SK-N-SH treated with all-trans-retinoic acid at 6 μM for 48 hours (cell line): Measurements from ENCODE around the gene ARHGAP22.

Experiments
- CREB5 ChIP-seq: fragments of 250-450 bp; sonication (Bioruptor Pico); IDR thresholded peaks from 2 replicates; pipeline ENCODE4 v1.5.1; 2020; ENCODE audit warnings: low read depth, mild to moderate bottlenecking, moderate library complexity
- CSRNP3 ChIP-seq: fragments of 250-450 bp; sonication (Bioruptor Pico); IDR thresholded peaks from 2 replicates; pipeline ENCODE4 v1.5.1; 2021; ENCODE audit warnings: mild to moderate bottlenecking, moderate library complexity
- OSR1 ChIP-seq: fragments of 250-450 bp; sonication (Bioruptor Pico); IDR thresholded peaks from 2 replicates; pipeline ENCODE4 v1.8.0; 2022; ENCODE audit warnings: moderate library complexity, mild to moderate bottlenecking, inconsistent platforms
- PPARA ChIP-seq: fragments of 250-450 bp; sonication (Bioruptor Pico); IDR thresholded peaks from 2 replicates; pipeline ENCODE4 v1.5.0; 2020; ENCODE audit warnings: mild to moderate bottlenecking, borderline replicate concordance
- RARB ChIP-seq: fragments of 250-450 bp; sonication (Bioruptor Pico); IDR thresholded peaks from 2 replicates; pipeline ENCODE4 v1.8.0; 2021; ENCODE audit warnings: mild to moderate bottlenecking, moderate library complexity
- TOX ChIP-seq: fragments of 250-450 bp; sonication (Bioruptor Pico); IDR thresholded peaks from 2 replicates; pipeline ENCODE4 v1.8.0; 2021; ENCODE audit warnings: mild to moderate bottlenecking, moderate library complexity, borderline replicate concordance
- ZC3H10 ChIP-seq: fragments of 250-450 bp; sonication (Bioruptor Pico); IDR thresholded peaks from 2 replicates; pipeline ENCODE4 v1.5.1; 2021; ENCODE audit warnings: mild to moderate bottlenecking, moderate library complexity
- ZNF70 ChIP-seq: fragments of 450-650 bp; formaldehyde crosslinking; IDR thresholded peaks from 2 replicates; pipeline ENCODE4 v1.5.0; 2020; ENCODE audit warnings: mild to moderate bottlenecking, moderate library complexity

- TF ChIP-seq OSR1 (CRISPR knock-in tag) (no peak), RARB (no peak), TOX (no peak), ZC3H10 (CRISPR knock-in tag) (no peak), CREB5 (CRISPR knock-in tag) (no peak), PPARA (no peak), CSRNP3 (CRISPR knock-in tag) (no peak), ZNF70 (CRISPR knock-in tag) (no peak)
These were observed 149.3 kb downstream of the ARHGAP22 start for GRCh38 chr10:48455392-48456151.
